Measurements from ENCODE around the gene PARD6B. TPM values are rescaled to one million over a fixed set of nuclear protein-coding genes. Genes with fewer than 3 reads are reported as not detected.

The PARD6B gene
- total RNA-seq, 3 donors from 2014 or later: 16.8 to 35.1 (median 29.2) TPM

- H3K36me3 ChIP-seq (ENCODE audit: low read depth): no peaks in the 10 kb centered on the region
- H3K4me1 ChIP-seq (ENCODE audit: low read depth): peaks cover under 1% of the 10 kb centered on the region
- TF ChIP-seq, protein P1, sequence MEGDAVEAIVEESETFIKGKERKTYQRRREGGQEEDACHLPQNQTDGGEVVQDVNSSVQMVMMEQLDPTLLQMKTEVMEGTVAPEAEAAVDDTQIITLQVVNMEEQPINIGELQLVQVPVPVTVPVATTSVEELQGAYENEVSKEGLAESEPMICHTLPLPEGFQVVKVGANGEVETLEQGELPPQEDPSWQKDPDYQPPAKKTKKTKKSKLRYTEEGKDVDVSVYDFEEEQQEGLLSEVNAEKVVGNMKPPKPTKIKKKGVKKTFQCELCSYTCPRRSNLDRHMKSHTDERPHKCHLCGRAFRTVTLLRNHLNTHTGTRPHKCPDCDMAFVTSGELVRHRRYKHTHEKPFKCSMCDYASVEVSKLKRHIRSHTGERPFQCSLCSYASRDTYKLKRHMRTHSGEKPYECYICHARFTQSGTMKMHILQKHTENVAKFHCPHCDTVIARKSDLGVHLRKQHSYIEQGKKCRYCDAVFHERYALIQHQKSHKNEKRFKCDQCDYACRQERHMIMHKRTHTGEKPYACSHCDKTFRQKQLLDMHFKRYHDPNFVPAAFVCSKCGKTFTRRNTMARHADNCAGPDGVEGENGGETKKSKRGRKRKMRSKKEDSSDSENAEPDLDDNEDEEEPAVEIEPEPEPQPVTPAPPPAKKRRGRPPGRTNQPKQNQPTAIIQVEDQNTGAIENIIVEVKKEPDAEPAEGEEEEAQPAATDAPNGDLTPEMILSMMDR (IDR thresholded peaks at IDR 0.05): no peak
- intact Hi-C loops (cut with DNase I, micrococcal nuclease): no loop called here
- no peak for DNase-seq
- no peak for ATAC-seq
- H3K4me3 ChIP-seq: no peak overlapping the region
- H3K9me3 ChIP-seq: no peaks in the 10 kb centered on the region
Measured at GRCh38 chr20:50724112-50724725, 7.2 kb upstream of the PARD6B start.

GRCh38 chr20:50724851-50725723 is 6.3 kb upstream of the PARD6B start:
- intact Hi-C loops (cut with DNase I, micrococcal nuclease): no loop called here
- TF ChIP-seq, protein P1 (IDR thresholded peaks at IDR 0.05): no peak
- no peaks in the 10 kb centered on the region for H3K9me3 ChIP-seq
- peak in 2 of 3 donors; percentile 39 to 59 for DNase-seq
- H3K4me3 ChIP-seq: no peak overlapping the region
- H3K4me1 ChIP-seq (ENCODE audit: low read depth): peaks cover 7% of the 10 kb centered on the region
- ATAC-seq: peak; percentile 1
- H3K36me3 ChIP-seq (ENCODE audit: low read depth): no peaks in the 10 kb centered on the region

GRCh38 chr20:50725724-50726005 is 5.7 kb upstream of the PARD6B start:
- no peak for ATAC-seq
- no peak for DNase-seq
- TF ChIP-seq, protein P1 (IDR thresholded peaks at IDR 0.05): no peak
- H3K4me1 ChIP-seq (ENCODE audit: low read depth): peaks cover 11% of the 10 kb centered on the region
- H3K9me3 ChIP-seq: no peaks in the 10 kb centered on the region
- no peak overlapping the region for H3K4me3 ChIP-seq
- intact Hi-C loops (cut with DNase I, micrococcal nuclease): no loop called here
- no peaks in the 10 kb centered on the region for H3K36me3 ChIP-seq (ENCODE audit: low read depth)

DNA sequence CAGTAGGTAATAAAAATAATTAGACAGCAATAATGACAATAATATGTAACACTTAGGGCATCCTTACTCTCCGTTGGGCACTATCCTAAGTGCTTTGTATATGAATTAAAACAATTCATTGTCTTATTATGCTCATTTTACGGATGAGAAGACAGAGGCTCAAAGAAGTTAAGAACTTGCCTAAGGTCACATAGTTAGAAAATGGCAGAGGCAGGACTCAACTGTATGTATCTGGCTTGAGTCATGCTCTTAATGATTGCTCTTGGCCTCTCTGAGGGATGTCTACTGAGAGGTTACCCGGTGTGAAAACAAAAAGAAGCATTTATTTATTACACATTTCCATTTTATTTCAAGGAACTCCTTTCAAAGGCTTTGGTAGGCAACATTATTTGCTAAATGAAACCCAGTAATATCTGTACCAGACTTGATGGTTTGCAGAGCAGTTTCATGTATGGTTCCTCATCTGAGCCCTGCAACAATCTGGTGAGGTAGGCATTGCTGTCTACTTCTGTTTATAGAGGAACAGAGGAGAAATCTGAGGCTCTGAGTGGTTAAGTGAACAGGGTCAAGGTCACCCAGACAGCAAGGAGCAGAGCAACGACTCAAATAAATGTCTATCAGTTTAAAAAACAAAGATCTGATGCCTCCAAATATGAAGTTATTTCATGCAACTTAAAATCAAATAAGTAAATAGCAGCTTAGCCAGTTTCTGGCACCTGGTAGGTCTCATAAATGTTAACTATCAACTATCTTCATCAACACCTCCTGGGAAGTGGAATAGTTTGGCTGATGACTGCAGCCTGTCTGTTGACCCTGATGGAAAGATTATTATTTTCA is 4.2 kb upstream of the PARD6B start:
- Histone ChIP-seq H3K9me3 (no peaks in the 10 kb centered on the region), H3K36me3 (ENCODE audit: low read depth) (no peaks in the 10 kb centered on the region), H3K4me3 (no peak overlapping the region), H3K4me1 (ENCODE audit: low read depth) (peaks cover 11% of the 10 kb centered on the region)
- DNase-seq: no peak
- intact Hi-C loops (cut with DNase I, micrococcal nuclease): no loop called here
- TF ChIP-seq, protein P1 (IDR thresholded peaks at IDR 0.05): no peak
- ATAC-seq: no peak

DNA sequence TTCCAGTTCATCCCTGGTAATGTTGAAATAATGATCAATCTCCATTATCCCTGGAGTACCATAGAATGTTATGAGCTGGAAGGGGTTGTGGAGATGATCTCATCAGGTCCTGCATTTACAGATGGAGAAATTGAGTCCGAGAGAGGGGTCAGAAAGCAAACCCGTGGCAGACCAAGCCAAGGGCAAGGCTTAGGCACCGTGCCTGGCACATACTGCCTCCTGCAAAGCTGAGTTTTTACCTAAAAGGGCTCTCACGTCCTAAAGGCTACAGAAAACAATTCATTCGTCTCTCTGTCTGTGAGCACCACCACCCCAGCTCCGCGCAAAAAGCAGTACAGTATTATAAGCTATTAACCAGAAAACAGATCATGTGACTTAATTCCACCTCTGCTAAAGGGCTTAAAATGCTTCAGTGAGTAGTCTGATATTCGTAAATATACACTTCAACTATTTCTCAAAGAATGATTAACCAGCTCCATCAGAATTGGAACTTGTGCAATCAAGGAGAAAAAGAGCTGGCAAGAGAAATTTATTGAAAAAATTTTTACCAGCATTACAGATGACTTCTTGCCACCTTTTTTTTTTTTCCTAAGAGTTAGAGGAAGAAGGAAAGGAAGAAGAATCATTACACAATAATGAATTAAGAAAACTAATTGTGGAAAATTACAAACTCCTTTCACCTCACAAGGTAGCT is 3.4 kb upstream of the PARD6B start:
- H3K4me1 ChIP-seq (ENCODE audit: low read depth): peaks cover 11% of the 10 kb centered on the region
- TF ChIP-seq, protein P1 (IDR thresholded peaks at IDR 0.05): no peak
- no peaks in the 10 kb centered on the region for H3K36me3 ChIP-seq (ENCODE audit: low read depth)
- no peaks in the 10 kb centered on the region for H3K9me3 ChIP-seq
- DNase-seq (no peak), ATAC-seq (no peak)
- intact Hi-C loops (cut with DNase I, micrococcal nuclease): no loop called here
- H3K4me3 ChIP-seq: no peak overlapping the region
